A549 (cell line): ENCODE results near the gene SKI. TPM values are rescaled to one million over a fixed set of nuclear protein-coding genes. Genes with fewer than 3 reads are reported as not detected.

Source experiments
- ATAC-seq, 2 experiments: fragments of 200-7000 bp in 1 of 2; fragments of >200 bp in 1 of 2; cut with Nextera tagmentation in 1 of 2; cut with Tn5 transposase in 1 of 2; 3 replicates each; pipeline versions ENCODE4 v1.8.0 to v1.9.1; 2018 to 2020; ENCODE audit warnings: mild to moderate bottlenecking in 1 of 2, moderate library complexity in 1 of 2
- CTCF ChIA-PET: fragments of 300-600 bp; sonication (Branson Sonifier 250); formaldehyde crosslinking; extraction: SDS; loops from one replicate; lab custom pipeline; 2021; ENCODE audit warnings: antibody characterized with exemption, inconsistent platforms; lab: Yijun Ruan, JAX
- POLR2A ChIA-PET: fragments of 350-600 bp; formaldehyde crosslinking; extraction: SDS; loops from one replicate; lab custom pipeline; 2021; ENCODE audit warnings: antibody characterized with exemption, inconsistent platforms; lab: Yijun Ruan, JAX
- DNase-seq, 2 experiments: peaks; one replicate each; pipeline versions ENCODE4 v3.0.0 to v3.0.0-alpha.2; 2011 to 2016; ENCODE audit warnings: low read depth in 1 of 2, low spot score in 1 of 2
- FAIRE-seq: peaks from 2 replicates; lab custom pipeline; 2011; peaks lifted over from hg19 to GRCh38; lab: Jason Lieb, UNC
- H3K27ac ChIP-seq, 2 experiments: fragments of >200 bp; sonication (Bioruptor Twin); formaldehyde crosslinking; 3 replicates each; pipeline ENCODE4 v1.5.1; 2016 to 2017
- H3K4me1 ChIP-seq: fragments of >200 bp; sonication (Bioruptor Twin); formaldehyde crosslinking; 3 replicates; pipeline ENCODE4 v1.6.1; 2016
- H3K4me2 ChIP-seq: fragments of >200 bp; sonication (Bioruptor Twin); formaldehyde crosslinking; 3 replicates; pipeline ENCODE4 v1.6.1; 2016
- H3K4me3 ChIP-seq: fragments of >200 bp; sonication (Bioruptor Twin); formaldehyde crosslinking; 3 replicates; pipeline ENCODE4 v1.5.1; 2016
- H3K9me3 ChIP-seq: fragments of >200 bp; sonication (Bioruptor Twin); formaldehyde crosslinking; 3 replicates; pipeline ENCODE4 v1.6.1; 2016
- BCL3 ChIP-seq: fragments of >200 bp; sonication (Bioruptor Twin); formaldehyde crosslinking; IDR thresholded peaks from 3 replicates; pipeline ENCODE4 v1.6.1; 2016
- BHLHE40 ChIP-seq: IDR thresholded peaks from 2 replicates; pipeline ENCODE4 v1.6.1; 2012; ENCODE audit warnings: low read depth, low read length, inconsistent platforms
- ESRRA ChIP-seq: fragments of 150-350 bp; IDR thresholded peaks from 2 replicates; pipeline ENCODE4 v1.6.1; 2014; ENCODE audit warnings: mild to moderate bottlenecking, low read length, borderline replicate concordance
- GATA3 ChIP-seq: IDR thresholded peaks from 2 replicates; pipeline ENCODE4 v1.6.1; 2012; ENCODE audit warnings: borderline replicate concordance
- HDAC2 ChIP-seq: fragments of 200-600 bp; sonication (generic); IDR thresholded peaks from 2 replicates; pipeline ENCODE4 v1.6.1; 2016
- HEYL ChIP-seq: fragments of 250-450 bp; sonication (Bioruptor Pico); IDR thresholded peaks from 2 replicates; pipeline ENCODE4 v1.8.0; 2021; ENCODE audit warnings: mild to moderate bottlenecking, moderate library complexity
- HMGXB4 ChIP-seq: fragments of 250-450 bp; sonication (Bioruptor Pico); IDR thresholded peaks from 2 replicates; pipeline ENCODE4 v1.5.0; 2021; ENCODE audit warnings: mild to moderate bottlenecking, moderate library complexity, borderline replicate concordance
- JUN ChIP-seq, 2 experiments: fragments of >200 bp; sonication (Bioruptor Twin); formaldehyde crosslinking; IDR thresholded peaks; 2 replicates in 1 of 2; 3 replicates in 1 of 2; pipeline ENCODE4 v1.6.1; 2016 to 2017
- JUNB ChIP-seq: fragments of >200 bp; sonication (Bioruptor Twin); formaldehyde crosslinking; IDR thresholded peaks from 2 replicates; pipeline ENCODE4 v1.6.1; 2016
- KDM5A ChIP-seq: fragments of 200-600 bp; sonication (generic); IDR thresholded peaks from 2 replicates; pipeline ENCODE4 v1.6.1; 2016; ENCODE audit warnings: antibody characterized with exemption, mild to moderate bottlenecking
- MAZ ChIP-seq: fragments of 150-350 bp; IDR thresholded peaks from 2 replicates; pipeline ENCODE4 v1.6.1; 2014; ENCODE audit warnings: antibody characterized with exemption, low read depth, low read length, borderline replicate concordance
- MYC ChIP-seq: IDR thresholded peaks from 2 replicates; pipeline ENCODE4 v1.6.1; 2012; ENCODE audit warnings: mild to moderate bottlenecking, inconsistent platforms, low read length, improper control_type of control experiment, borderline replicate concordance
- PBX3 ChIP-seq: IDR thresholded peaks from 2 replicates; pipeline ENCODE4 v1.6.1; 2012
- PHF8 ChIP-seq: fragments of 200-600 bp; sonication (generic); IDR thresholded peaks from 2 replicates; pipeline ENCODE4 v1.6.1; 2016; ENCODE audit warnings: low read depth, mild to moderate bottlenecking, antibody characterized with exemption, moderate library complexity, borderline replicate concordance
- POLR2AphosphoS2 ChIP-seq: conservative IDR thresholded peaks from 2 replicates; pipeline ENCODE4 v1.6.1; 2012; ENCODE audit warnings: low read length, improper control_type of control experiment, inconsistent platforms
- REST ChIP-seq: fragments of 200-600 bp; sonication (generic); IDR thresholded peaks from 2 replicates; pipeline ENCODE4 v1.6.1; 2016; ENCODE audit warnings: antibody characterized with exemption, mild to moderate bottlenecking, moderate library complexity
- SMC3 ChIP-seq: fragments of >200 bp; sonication (Bioruptor Twin); formaldehyde crosslinking; IDR thresholded peaks from 3 replicates; pipeline ENCODE4 v1.6.1; 2018; ENCODE audit warnings: inconsistent platforms
- SREBF2 ChIP-seq: fragments of 450-650 bp; IDR thresholded peaks from 2 replicates; pipeline ENCODE4 v1.6.1; 2014; ENCODE audit warnings: mild to moderate bottlenecking, moderate library complexity
- TP53 ChIP-seq: fragments of 250-450 bp; sonication (Bioruptor Pico); IDR thresholded peaks from 2 replicates; pipeline ENCODE4 v1.5.0; 2021; ENCODE audit warnings: mild to moderate bottlenecking, moderate library complexity
- USF2 ChIP-seq: fragments of 450-650 bp; IDR thresholded peaks from 2 replicates; pipeline ENCODE4 v1.6.1; 2014; ENCODE audit warnings: antibody characterized with exemption
- ZSCAN20 ChIP-seq: fragments of 250-450 bp; sonication (Bioruptor Pico); IDR thresholded peaks from 2 replicates; pipeline ENCODE4 v1.8.0; 2022; ENCODE audit warnings: mild to moderate bottlenecking, moderate library complexity
- WGBS: methylation state at CpG from one replicate; pipeline ENCODE4 v1.1.6; 2017; ENCODE audit errors: missing lambda C conversion rate; 5-methylcytosine and 5-hydroxymethylcytosine counted together
- polyA plus RNA-seq, 4 experiments: library from polyadenylated mRNA; depleted of rRNA in 3 of 4; stranded (reverse); fragments of >200 nt; fragmentation: RNase III in 1 of 4; extraction: RNeasy Plus Mini Kit Qiagen cat#74134 plus additional on column Dnase treatment in 1 of 4; gene quantifications; 2 replicates in 3 of 4; 3 replicates in 1 of 4; pipeline ENCODE4 v1.2.3, GENCODE V29; 2011 to 2017

SKI gene
- polyA plus RNA-seq, 2 of the 4 experiments (the other 2 are of a cell fraction) = 2.8 to 12.0 TPM

- no peak overlapping the region for H3K4me2 ChIP-seq
- FAIRE-seq (no peak), ATAC-seq (no peak), DNase-seq (no peak)
- no peaks in the 10 kb centered on the region for H3K9me3 ChIP-seq
- no peaks in the 10 kb centered on the region for H3K4me1 ChIP-seq
- TF ChIP-seq USF2 (no peak), JUN (IDR thresholded peaks at IDR 0.05) (no peak), POLR2AphosphoS2 (no peak), PHF8 (no peak), MAZ (no peak), TP53 (CRISPR knock-in tag) (no peak), JUNB (no peak), ZSCAN20 (CRISPR knock-in tag) (no peak), SREBF2 (no peak), MYC (no peak), HMGXB4 (CRISPR knock-in tag) (no peak), SMC3 (no peak), GATA3 (no peak), HDAC2 (no peak), BCL3 (no peak), HEYL (CRISPR knock-in tag) (no peak)
- POLR2A ChIA-PET = no interaction called here
- no peak overlapping the region for H3K4me3 ChIP-seq
- no peak overlapping the region for H3K27ac ChIP-seq
- WGBS = 68% methylated on average over 9 of the region's 9 CpGs
- CTCF ChIA-PET = interaction anchor here (1.3 kb wide), 1 partner anchor 24 kb away, joined by 3 read pairs; no protein-coding TSS in a partner anchor
Observed at GRCh38 chr1:2349806-2350205, 121.7 kb downstream of the SKI start.

- CTCF ChIA-PET = interaction anchor here (1.3 kb wide), 1 partner anchor 25 kb away, joined by 3 read pairs; no protein-coding TSS in a partner anchor
Observed at GRCh38 chr1:2350501-2350900, 122.4 kb downstream of the SKI start.

More at GRCh38 chr1:2350501-2350900, 122.4 kb downstream of the SKI start:
- ATAC-seq (no peak), DNase-seq (no peak), FAIRE-seq (no peak)
- Histone ChIP-seq H3K4me3 (no peak overlapping the region), H3K27ac (no peak overlapping the region), H3K4me1 (no peaks in the 10 kb centered on the region), H3K9me3 (no peaks in the 10 kb centered on the region), H3K4me2 (no peak overlapping the region)
- POLR2A ChIA-PET = no interaction called here
- no peak for TF ChIP-seq REST
- no peak for TF ChIP-seq PBX3
- TF ChIP-seq BHLHE40 = no peak
- TF ChIP-seq KDM5A = no peak
- TF ChIP-seq ESRRA = no peak
- TF ChIP-seq JUNB = no peak
- TF ChIP-seq HMGXB4 (CRISPR knock-in tag) = no peak
- WGBS = 57% methylated on average over 9 of the region's 10 CpGs
